Lower leg skin (tissue), 4 donors: ENCODE data around the gene POLR3E. TPM values are rescaled to one million over a fixed set of nuclear protein-coding genes. Genes with fewer than 3 reads are reported as not detected.

Experiments
- DNase-seq, 2 donors: peaks; one replicate each; pipeline ENCODE4 v3.0.0-alpha.2; 2019; ENCODE audit warnings: low spot score in 2 of 2
- H3K4me3 ChIP-seq: fragments of 200-600 bp; sonication (generic); 2 replicates; pipeline ENCODE4 v1.5.1; 2017; ENCODE audit warnings: mild to moderate bottlenecking, low read depth; ENCODE audit not compliant: poor library complexity, severe bottlenecking
- CTCF ChIP-seq, 3 donors: fragments of 450-650 bp; IDR thresholded peaks; one replicate each; pipeline ENCODE4 v1.5.1; 2016; ENCODE audit warnings: antibody characterized with exemption in 3 of 3, mild to moderate bottlenecking in 3 of 3, moderate library complexity in 2 of 3
- POLR2A ChIP-seq, 2 donors: fragments of 450-650 bp; IDR thresholded peaks; one replicate each; pipeline ENCODE4 v1.6.1; 2016 to 2017; ENCODE audit warnings: antibody characterized with exemption in 2 of 2, mild to moderate bottlenecking in 1 of 2, moderate library complexity in 1 of 2
- WGBS, 2 donors: methylation state at CpG; one replicate each; pipeline ENCODE4 v1.1.5; 2018; 5-methylcytosine and 5-hydroxymethylcytosine counted together
- intact Hi-C: fragments of 100-400 bp; cut with DNase I; formaldehyde crosslinking; loops from one replicate; pipeline ENCODE4 v1.15.0; 2023; ENCODE audit warnings: low total_unique reads
- total RNA-seq, 4 donors: library from RNA; depleted of rRNA; stranded (reverse); fragments of >200 nt; gene quantifications; one replicate each; pipeline ENCODE4 v1.1.0, GENCODE V29; 2016

The POLR3E gene
- total RNA-seq, 4 donors from 2014 or later: 64.7 to 74.0 (median 71.4) TPM

GRCh38 chr16:22324787-22325597 is 27.8 kb downstream of the POLR3E start:
- WGBS, 2 donors: 87 to 92% methylated on average over 19 of the region's 19 CpGs
- peak in 1 of 2 donors; percentile 71 for DNase-seq
- intact Hi-C loops: loop anchor here (10.0 kb wide), 1 partner anchor 50 kb away; the partner anchor contains the start of gene CDR2
- TF ChIP-seq POLR2A (IDR thresholded peaks at IDR 0.05) (no peak), CTCF (IDR thresholded peaks at IDR 0.05) (no peak)
- H3K4me3 ChIP-seq: no peak overlapping the region

GRCh38 chr16:22325598-22326368 is 28.6 kb downstream of the POLR3E start:
- WGBS, 2 donors: 92 to 95% methylated on average over 33 to 43 of the region's 46 CpGs
- intact Hi-C loops: loop anchor here (10.0 kb wide), 1 partner anchor 49 kb away; the partner anchor contains the start of gene CDR2
- TF ChIP-seq CTCF (IDR thresholded peaks at IDR 0.05) (no peak), POLR2A (IDR thresholded peaks at IDR 0.05) (no peak)
- peak in 1 of 2 donors; percentile 81 for DNase-seq
- H3K4me3 ChIP-seq: no peak overlapping the region

GRCh38 chr16:22326369-22326652 is 29.1 kb downstream of the POLR3E start:
- WGBS, 2 donors: 81 to 87% methylated on average over 4 of the region's 4 CpGs
- TF ChIP-seq POLR2A (IDR thresholded peaks at IDR 0.05): no peak
- TF ChIP-seq CTCF (IDR thresholded peaks at IDR 0.05): no peak
- H3K4me3 ChIP-seq: no peak overlapping the region
- intact Hi-C loops: loop anchor here (10.0 kb wide), 1 partner anchor 48 kb away; the partner anchor contains the start of gene CDR2
- no peak for DNase-seq

DNA sequence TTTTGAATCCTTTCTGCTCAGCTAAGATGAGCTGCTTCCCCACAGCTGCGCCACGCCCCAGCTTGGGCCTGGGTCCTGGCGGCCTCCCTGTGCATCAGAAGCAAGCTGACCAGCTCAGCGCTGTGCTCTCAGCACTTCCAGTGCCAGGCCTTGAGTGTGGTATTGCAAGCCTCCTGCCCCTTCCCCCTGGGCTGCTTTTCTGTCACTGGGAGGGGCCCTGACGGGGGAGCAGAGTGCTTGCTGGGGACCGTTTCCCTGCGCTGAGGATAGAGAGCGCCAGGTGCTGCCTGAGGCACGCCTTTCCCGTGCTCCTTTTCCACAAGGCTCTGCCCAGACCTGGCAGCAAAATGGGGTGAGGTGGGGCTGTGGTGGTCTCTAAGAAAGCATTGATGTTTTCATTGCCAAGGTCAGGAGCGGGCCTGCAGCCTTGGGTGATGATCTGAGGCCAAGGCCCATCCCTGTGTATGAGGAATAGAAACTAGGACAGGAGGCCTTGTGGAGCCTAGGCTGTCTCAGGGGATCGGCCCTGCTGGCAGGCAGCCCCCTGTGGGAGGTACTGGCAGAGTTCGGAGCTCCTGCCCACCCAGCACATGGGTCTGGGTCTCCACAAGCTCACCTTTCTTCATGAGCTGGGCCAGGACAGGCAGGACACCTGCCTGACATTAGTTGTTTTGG is 29.7 kb downstream of the POLR3E start:
- intact Hi-C loops: loop anchor here (10.0 kb wide), 1 partner anchor 48 kb away; the partner anchor contains the start of gene CDR2
- 72 to 83% methylated on average over 11 to 13 of the region's 13 CpGs for WGBS, 2 donors
- DNase-seq: peak in 1 of 2 donors; percentile 75

More for the DNA sequence above, 29.7 kb downstream of the POLR3E start:
- H3K4me3 ChIP-seq: no peak overlapping the region
- TF ChIP-seq CTCF (IDR thresholded peaks at IDR 0.05): no peak
- TF ChIP-seq POLR2A (IDR thresholded peaks at IDR 0.05): no peak
